Parathyroid adenoma (tissue), 2 donors: ENCODE data around the gene PEAK1.

Experiments used
- H2AFZ ChIP-seq: fragments of 300-600 bp; sonication (generic); one replicate; pipeline ENCODE4 v1.7.0; 2017; ENCODE audit warnings: antibody characterized with exemption, mild to moderate bottlenecking
- H3K27ac ChIP-seq: fragments of 300-600 bp; sonication (generic); one replicate; pipeline ENCODE4 v1.7.0; 2017
- H3K27me3 ChIP-seq: fragments of 300-600 bp; sonication (generic); one replicate; pipeline ENCODE4 v1.7.0; 2017; ENCODE audit warnings: low read length; ENCODE audit not compliant: control insufficient read depth, insufficient read depth
- H3K36me3 ChIP-seq: fragments of 300-600 bp; sonication (generic); one replicate; pipeline ENCODE4 v1.7.0; 2017; ENCODE audit warnings: low read length; ENCODE audit not compliant: control insufficient read depth, insufficient read depth
- H3K4me1 ChIP-seq: fragments of 300-600 bp; sonication (generic); one replicate; pipeline ENCODE4 v1.7.0; 2017; ENCODE audit warnings: control low read depth
- H3K4me2 ChIP-seq: fragments of 300-600 bp; sonication (generic); one replicate; pipeline ENCODE4 v1.7.0; 2017; ENCODE audit warnings: low read length
- H3K4me3 ChIP-seq: fragments of 300-600 bp; sonication (generic); one replicate; pipeline ENCODE4 v1.7.0; 2017; ENCODE audit warnings: low read depth, low read length
- H3K79me2 ChIP-seq: fragments of 300-600 bp; sonication (generic); one replicate; pipeline ENCODE4 v1.7.0; 2017; ENCODE audit warnings: control low read depth
- H3K9ac ChIP-seq: fragments of 300-600 bp; sonication (generic); one replicate; pipeline ENCODE4 v1.7.0; 2017; ENCODE audit warnings: mild to moderate bottlenecking
- H3K9me3 ChIP-seq: fragments of 300-600 bp; sonication (generic); one replicate; pipeline ENCODE4 v1.7.0; 2017; ENCODE audit warnings: low read length; ENCODE audit not compliant: control insufficient read depth
- CTCF ChIP-seq: fragments of 300-600 bp; sonication (generic); IDR thresholded peaks from one replicate; pipeline ENCODE4 v1.7.0; 2017; ENCODE audit warnings: antibody characterized with exemption, mild to moderate bottlenecking
- donor health status: primary hyperparathyroidism.

Gene PEAK1

GRCh38 chr15:77228828-77229227, 191.1 kb downstream of the PEAK1 start:
- no peak overlapping the region for H3K27ac ChIP-seq
- H3K4me3 ChIP-seq, result no peak overlapping the region
- H2AFZ ChIP-seq, result no peak overlapping the region
- TF ChIP-seq CTCF, result no peak
- no peaks in the 10 kb centered on the region for H3K79me2 ChIP-seq
- H3K9ac ChIP-seq, result no peak overlapping the region
- H3K4me2 ChIP-seq, result no peak overlapping the region
- no peaks in the 10 kb centered on the region for H3K9me3 ChIP-seq
- no peaks in the 10 kb centered on the region for H3K27me3 ChIP-seq
- H3K36me3 ChIP-seq, result no peaks in the 10 kb centered on the region
- no peaks in the 10 kb centered on the region for H3K4me1 ChIP-seq

- Histone ChIP-seq H3K27ac (no peak overlapping the region), H3K4me2 (no peak overlapping the region), H3K4me1 (no peaks in the 10 kb centered on the region), H3K36me3 (no peaks in the 10 kb centered on the region), H3K27me3 (no peaks in the 10 kb centered on the region), H3K79me2 (no peaks in the 10 kb centered on the region), H2AFZ (no peak overlapping the region), H3K9ac (no peak overlapping the region), H3K9me3 (no peaks in the 10 kb centered on the region), H3K4me3 (no peak overlapping the region)
- no peak for TF ChIP-seq CTCF
Observed at GRCh38 chr15:77226652-77227051, 193.3 kb downstream of the PEAK1 start.

GRCh38 chr15:77225646-77226045, 194.3 kb downstream of the PEAK1 start:
- Histone ChIP-seq H3K9me3 (no peaks in the 10 kb centered on the region), H3K27me3 (no peaks in the 10 kb centered on the region), H3K4me3 (no peak overlapping the region), H2AFZ (no peak overlapping the region), H3K9ac (no peak overlapping the region), H3K79me2 (no peaks in the 10 kb centered on the region), H3K27ac (no peak overlapping the region), H3K36me3 (no peaks in the 10 kb centered on the region), H3K4me1 (no peaks in the 10 kb centered on the region), H3K4me2 (no peak overlapping the region)
- no peak for TF ChIP-seq CTCF

GRCh38 chr15:77225088-77225487, 194.8 kb downstream of the PEAK1 start:
- TF ChIP-seq CTCF, result no peak
- no peak overlapping the region for H3K4me2 ChIP-seq
- H3K27ac ChIP-seq, result no peak overlapping the region
- H3K4me1 ChIP-seq, result no peaks in the 10 kb centered on the region
- no peaks in the 10 kb centered on the region for H3K36me3 ChIP-seq
- H3K9me3 ChIP-seq, result no peaks in the 10 kb centered on the region
- no peak overlapping the region for H2AFZ ChIP-seq
- H3K4me3 ChIP-seq, result no peak overlapping the region
- H3K27me3 ChIP-seq, result no peaks in the 10 kb centered on the region
- no peak overlapping the region for H3K9ac ChIP-seq
- H3K79me2 ChIP-seq, result no peaks in the 10 kb centered on the region

- Histone ChIP-seq H3K27me3 (no peaks in the 10 kb centered on the region), H3K4me1 (no peaks in the 10 kb centered on the region), H3K27ac (no peak overlapping the region), H2AFZ (no peak overlapping the region), H3K4me3 (no peak overlapping the region), H3K9me3 (no peaks in the 10 kb centered on the region), H3K4me2 (no peak overlapping the region), H3K36me3 (no peaks in the 10 kb centered on the region), H3K79me2 (no peaks in the 10 kb centered on the region), H3K9ac (no peak overlapping the region)
- TF ChIP-seq CTCF, result no peak
Observed at GRCh38 chr15:77224352-77224751, 195.6 kb downstream of the PEAK1 start.
